ENCODE measurements around the gene FAM25A. TPM values are rescaled to one million over a fixed set of nuclear protein-coding genes. Genes with fewer than 3 reads are reported as not detected.

FAM25A gene
- total and polyA plus RNA-seq, 2 donors (not counting 3 experiments of a cell fraction or from before 2014, with no cell fraction given) = not detected

- Histone ChIP-seq H3K4me1 (ENCODE audit: control insufficient read depth, extremely low read depth, insufficient read depth, low read length) (no peaks in the 10 kb centered on the region), H4K20me1 (replicated peaks; ENCODE audit: control insufficient read depth, extremely low read depth, insufficient read depth, low read length) (no peaks in the 10 kb centered on the region), H3K27ac (ENCODE audit: insufficient read depth, low read depth, low read length) (no peak overlapping the region), H2AFZ (ENCODE audit: low read depth, low read length) (no peak overlapping the region), H3K9ac (replicated peaks; ENCODE audit: extremely low read depth, insufficient read depth, low read length) (no peak overlapping the region), H3K4me2 (ENCODE audit: insufficient read depth, low read length) (no peak overlapping the region), H3K9me1 (replicated peaks; ENCODE audit: control insufficient read depth, extremely low read depth, insufficient read depth, low read length) (no peaks in the 10 kb centered on the region), H3K79me2 (ENCODE audit: control insufficient read depth, insufficient read depth, low read length) (no peaks in the 10 kb centered on the region), H3K27me3 (ENCODE audit: control insufficient read depth in 2 of 2, insufficient read depth in 2 of 2, low read length in 2 of 2) (no peaks in the 10 kb centered on the region), H3K9me3 (replicated peaks; ENCODE audit: control insufficient read depth, insufficient read depth, low read length) (no peaks in the 10 kb centered on the region), H3K36me3 (ENCODE audit: control insufficient read depth in 2 of 2, extremely low read depth in 1 of 2, insufficient read depth in 2 of 2, low read length in 2 of 2) (peaks cover 5 to 11% of the 10 kb centered on the region in 2 experiments), H3K4me3 (replicated peaks in 1 of 3; ENCODE audit: insufficient read depth in 1 of 3, low read depth in 1 of 3, low read length in 3 of 3) (no peak overlapping the region)
- intact Hi-C loops (cut with micrococcal nuclease) (no loop called here), dilution Hi-C loops (cut with MboI; ENCODE audit: extremely low pct_ligation_motif_present, low sequenced_read_pairs) (no loop called here)
- no TSS peak for BruUV-seq (replicated peaks)
- ChIA-PET CTCF (no interaction called here), POLR2A (no interaction called here)
- FAIRE-seq = no peak
- TF ChIP-seq MYC (IDR thresholded peaks at IDR 0.05; ENCODE audit: low read depth, low read length) (no peak), CTCF (IDR thresholded peaks at IDR 0.05; ENCODE audit: extremely low read depth in 1 of 2, insufficient read depth in 1 of 2, low read depth in 1 of 2, low read length in 2 of 2) (no peak), POLR2A (IDR thresholded peaks at IDR 0.05; ENCODE audit: low read depth, low read length) (no peak)
- no peak for DNase-seq (ENCODE audit: low read depth, low spot score)
Observed at GRCh38 chr10:87066865-87067264, 46.8 kb downstream of the FAM25A start.

GRCh38 chr10:87068281-87068680, 48.2 kb downstream of the FAM25A start:
- TF ChIP-seq POLR2AphosphoS5 (IDR thresholded peaks at IDR 0.05; ENCODE audit: insufficient read depth, low read depth, low read length) = no peak
- CTCF ChIA-PET = no interaction called here
- Histone ChIP-seq H3K79me2 (ENCODE audit: control insufficient read depth, insufficient read depth, low read length) (no peaks in the 10 kb centered on the region), H3K9ac (replicated peaks; ENCODE audit: extremely low read depth, insufficient read depth, low read length) (no peak overlapping the region), H3K27ac (ENCODE audit: insufficient read depth, low read depth, low read length) (no peak overlapping the region), H2AFZ (ENCODE audit: low read depth, low read length) (no peak overlapping the region), H3K27me3 (ENCODE audit: control insufficient read depth in 2 of 2, insufficient read depth in 2 of 2, low read length in 2 of 2) (no peaks in the 10 kb centered on the region), H3K4me3 (replicated peaks in 1 of 3; ENCODE audit: insufficient read depth in 1 of 3, low read depth in 1 of 3, low read length in 3 of 3) (no peak overlapping the region), H4K20me1 (replicated peaks; ENCODE audit: control insufficient read depth, extremely low read depth, insufficient read depth, low read length) (no peaks in the 10 kb centered on the region), H3K4me2 (ENCODE audit: insufficient read depth, low read length) (no peak overlapping the region), H3K36me3 (ENCODE audit: control insufficient read depth in 2 of 2, extremely low read depth in 1 of 2, insufficient read depth in 2 of 2, low read length in 2 of 2) (peaks cover 5 to 11% of the 10 kb centered on the region in 2 experiments), H3K9me3 (replicated peaks; ENCODE audit: control insufficient read depth, insufficient read depth, low read length) (no peaks in the 10 kb centered on the region), H3K4me1 (ENCODE audit: control insufficient read depth, extremely low read depth, insufficient read depth, low read length) (no peaks in the 10 kb centered on the region), H3K9me1 (replicated peaks; ENCODE audit: control insufficient read depth, extremely low read depth, insufficient read depth, low read length) (no peaks in the 10 kb centered on the region)
- BruUV-seq (replicated peaks) = no TSS peak
- POLR2A ChIA-PET = no interaction called here
- dilution Hi-C loops (cut with MboI; ENCODE audit: extremely low pct_ligation_motif_present, low sequenced_read_pairs) = no loop called here
- DNase-seq (ENCODE audit: low read depth, low spot score) (no peak), FAIRE-seq (no peak)
- intact Hi-C loops (cut with micrococcal nuclease) = no loop called here
